Islet precursor cell (in vitro differentiated cells): ENCODE measurements around the gene SLC10A7.
A peak's percentile ranks its signal among the peaks of the same experiment; 100 is the strongest.

Experiments
- DNase-seq: peaks from one replicate; pipeline ENCODE4 v3.0.0-alpha.2; 2018

Gene SLC10A7

DNA sequence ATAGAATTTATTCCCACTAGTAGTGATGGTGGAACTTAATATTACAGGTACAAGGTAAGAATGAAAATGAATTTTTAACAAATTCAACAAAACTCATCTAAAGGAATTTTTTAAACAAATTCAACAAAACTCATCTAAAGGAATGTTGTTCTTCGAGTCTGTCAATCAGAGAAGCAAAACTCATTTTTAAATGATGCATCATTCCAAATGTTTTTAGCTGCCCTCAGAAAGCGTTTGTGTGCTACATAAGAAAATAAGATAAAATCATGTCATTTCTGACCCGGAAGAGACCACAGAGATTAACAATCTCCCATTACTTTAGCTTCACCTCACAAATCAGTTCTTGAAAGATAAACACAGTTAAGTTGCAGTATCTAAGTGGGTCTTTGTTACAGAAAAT is 178.0 kb downstream of the SLC10A7 start:
- DNase-seq = no peak

DNA sequence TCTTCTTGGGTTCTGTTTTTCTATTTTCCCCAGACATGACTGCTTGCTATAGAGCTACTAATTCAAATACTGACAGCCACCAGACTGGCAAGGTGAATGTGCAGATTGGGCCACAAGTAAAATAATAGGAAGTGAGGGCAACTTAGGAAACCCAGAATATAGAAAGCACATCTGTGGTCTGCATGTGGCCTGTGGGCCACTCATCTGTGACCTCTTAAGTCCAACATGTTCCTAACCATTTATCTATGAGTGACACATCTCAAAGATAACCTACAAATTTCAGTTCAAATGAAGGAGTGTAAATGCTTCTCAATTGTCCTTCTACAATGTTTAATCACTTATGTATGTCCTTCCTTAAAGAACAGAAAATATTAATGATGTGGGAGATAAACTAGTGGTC is 178.5 kb downstream of the SLC10A7 start:
- DNase-seq = no peak

DNA sequence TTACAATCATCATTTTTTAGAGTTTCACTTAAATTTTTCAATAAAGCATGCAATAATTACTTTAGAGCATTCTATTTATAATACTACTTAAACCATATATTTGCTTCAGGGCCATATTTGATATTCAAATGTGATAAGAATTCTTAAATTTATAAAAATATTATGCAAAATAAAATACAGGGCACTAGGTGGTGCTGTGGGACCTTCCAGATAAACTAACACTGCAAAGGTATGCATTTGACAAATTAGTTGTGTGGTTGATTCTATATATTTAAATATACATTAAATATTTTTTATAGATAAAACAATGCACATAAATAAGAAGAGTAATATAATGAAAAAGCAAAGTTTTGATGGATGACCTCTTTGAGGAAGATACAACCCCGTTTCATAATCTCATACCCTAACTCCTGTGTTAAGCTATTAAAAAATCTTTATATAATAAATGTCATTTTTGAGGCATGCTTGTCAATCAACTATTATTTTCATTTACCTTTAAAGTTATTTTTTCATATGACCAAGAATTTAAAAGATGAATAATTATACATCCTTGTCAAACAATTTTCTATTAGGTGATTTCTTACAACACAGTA is 179.0 kb downstream of the SLC10A7 start:
- DNase-seq = no peak

DNA sequence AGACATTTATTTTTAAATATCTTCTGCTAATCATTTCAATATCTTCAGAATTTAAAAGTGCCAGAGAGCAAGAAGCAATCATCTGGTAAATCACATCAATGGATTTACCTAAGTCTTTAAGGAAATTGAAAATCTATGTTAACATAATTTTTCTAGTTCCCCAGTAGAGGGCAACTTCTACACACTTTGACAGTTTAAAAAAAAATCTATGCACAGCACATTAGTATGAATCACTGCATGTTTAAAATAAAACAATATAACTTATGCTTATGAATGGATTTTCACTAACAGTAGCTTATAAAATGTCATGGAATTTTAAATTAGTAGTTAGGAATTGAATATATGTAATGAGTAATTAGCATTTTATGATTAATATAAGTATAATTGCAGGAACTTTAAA is 180.9 kb downstream of the SLC10A7 start:
- no peak for DNase-seq

DNA sequence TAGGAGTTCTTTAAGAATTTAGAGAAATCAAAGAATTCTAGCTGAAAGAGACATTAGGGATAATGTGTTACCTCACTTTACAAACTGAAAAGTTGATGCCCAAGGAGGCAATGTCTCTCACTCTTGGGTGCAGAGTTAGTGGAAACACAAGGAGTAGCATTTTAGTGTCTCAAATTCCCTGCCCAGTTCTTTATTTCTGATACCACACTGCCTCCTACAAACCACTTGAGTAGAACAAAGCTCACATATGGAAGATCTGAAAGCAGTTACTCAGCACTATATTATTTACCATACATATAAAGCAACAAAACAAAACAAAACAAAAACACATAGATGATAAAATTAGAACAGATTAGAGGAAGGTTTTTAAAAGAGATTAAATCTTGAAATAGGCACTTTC is 183.2 kb downstream of the SLC10A7 start:
- DNase-seq = no peak

DNA sequence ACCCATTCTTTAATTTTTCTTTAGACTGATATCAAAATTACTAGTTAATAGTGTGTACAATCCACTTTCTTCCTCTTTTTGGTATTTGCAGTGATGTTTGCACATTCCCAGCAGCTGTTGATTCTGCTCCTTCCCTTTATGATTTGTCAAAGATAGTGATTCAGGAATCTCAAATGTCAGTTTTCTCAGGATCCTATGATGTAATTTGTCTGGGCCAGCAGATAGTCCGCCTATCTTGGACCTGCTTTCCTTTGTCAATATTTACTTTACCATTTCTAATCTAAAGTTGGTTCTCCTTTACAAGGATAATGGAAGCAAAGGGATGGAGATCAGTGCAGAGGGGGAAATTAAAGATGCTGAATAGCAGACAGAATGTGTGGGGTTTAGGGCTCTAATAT is 185.3 kb downstream of the SLC10A7 start:
- no peak for DNase-seq

DNA sequence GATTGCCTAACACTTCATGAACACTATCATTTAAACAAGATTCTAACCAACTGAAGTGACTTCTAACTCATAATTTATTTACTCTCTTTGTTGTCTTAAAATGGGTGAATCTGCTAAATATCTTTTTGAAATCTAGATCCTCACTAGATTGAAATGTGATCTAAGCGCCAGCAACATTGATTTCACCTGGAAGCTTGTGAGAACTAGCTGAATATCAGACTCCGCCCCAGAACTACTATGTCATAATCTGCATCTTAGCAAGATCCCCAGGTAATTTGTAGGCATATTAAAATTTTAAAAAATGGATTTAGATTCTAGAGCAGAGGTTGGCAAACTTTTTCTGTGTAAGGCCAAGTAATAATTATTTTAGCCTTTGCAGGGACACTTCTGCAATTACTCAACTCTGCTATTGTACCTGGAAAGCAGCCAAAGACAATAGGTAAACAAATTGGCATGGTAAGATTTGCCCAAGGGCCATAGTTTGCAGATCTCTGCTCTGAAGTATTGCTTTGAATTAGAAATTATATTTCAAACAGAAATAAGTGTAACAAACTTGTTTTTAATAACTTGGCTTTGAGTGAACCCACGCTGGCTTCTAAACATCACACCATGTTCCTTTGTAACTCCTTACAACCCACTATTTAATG is 185.9 kb downstream of the SLC10A7 start:
- no peak for DNase-seq

DNA sequence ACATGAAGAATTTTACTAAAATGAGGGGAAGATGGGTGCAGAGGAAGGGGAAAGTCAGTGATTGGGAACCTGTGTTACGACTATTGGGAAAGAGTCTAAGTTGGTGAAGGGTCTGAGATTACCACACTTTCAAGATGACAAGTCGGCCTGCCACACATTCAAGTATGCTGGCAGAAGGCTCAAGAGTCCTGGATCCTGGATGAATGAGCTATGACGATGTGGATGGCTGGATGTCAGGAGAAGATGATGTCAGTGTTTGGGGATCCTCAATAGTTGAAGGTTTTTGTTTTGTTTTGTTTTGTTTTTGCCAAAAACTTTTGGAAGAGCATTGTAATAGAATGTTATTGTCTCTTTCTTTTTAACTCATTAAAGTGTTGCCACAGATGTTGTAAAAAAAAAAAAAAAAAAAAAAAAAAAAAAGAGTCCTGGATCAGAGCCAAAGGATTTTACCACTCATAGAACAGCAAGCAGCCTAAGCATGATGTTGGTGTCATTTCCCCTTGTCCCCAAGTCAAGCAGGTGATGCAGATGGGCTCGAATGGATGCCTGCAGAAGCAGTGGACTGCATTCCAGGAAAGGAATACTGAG is 186.8 kb downstream of the SLC10A7 start:
- DNase-seq = no peak

DNA sequence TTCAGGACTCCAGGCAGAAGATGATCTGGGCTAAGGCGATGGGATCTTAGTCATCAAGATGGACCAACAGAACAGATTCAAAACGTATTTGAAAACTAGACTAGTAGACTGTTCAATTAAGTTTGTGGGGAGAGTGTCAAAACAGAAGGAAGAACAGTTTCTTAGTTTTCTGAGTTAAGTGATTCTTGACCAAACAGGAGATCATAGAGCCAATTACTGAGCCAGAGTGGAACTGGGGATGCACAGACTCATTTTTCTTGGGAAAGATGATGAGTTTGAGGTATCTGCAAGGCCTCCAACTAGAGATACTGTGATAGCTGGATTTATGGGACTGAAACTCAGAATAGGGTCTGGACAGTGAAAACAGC is 187.9 kb downstream of the SLC10A7 start:
- DNase-seq = no peak

DNA sequence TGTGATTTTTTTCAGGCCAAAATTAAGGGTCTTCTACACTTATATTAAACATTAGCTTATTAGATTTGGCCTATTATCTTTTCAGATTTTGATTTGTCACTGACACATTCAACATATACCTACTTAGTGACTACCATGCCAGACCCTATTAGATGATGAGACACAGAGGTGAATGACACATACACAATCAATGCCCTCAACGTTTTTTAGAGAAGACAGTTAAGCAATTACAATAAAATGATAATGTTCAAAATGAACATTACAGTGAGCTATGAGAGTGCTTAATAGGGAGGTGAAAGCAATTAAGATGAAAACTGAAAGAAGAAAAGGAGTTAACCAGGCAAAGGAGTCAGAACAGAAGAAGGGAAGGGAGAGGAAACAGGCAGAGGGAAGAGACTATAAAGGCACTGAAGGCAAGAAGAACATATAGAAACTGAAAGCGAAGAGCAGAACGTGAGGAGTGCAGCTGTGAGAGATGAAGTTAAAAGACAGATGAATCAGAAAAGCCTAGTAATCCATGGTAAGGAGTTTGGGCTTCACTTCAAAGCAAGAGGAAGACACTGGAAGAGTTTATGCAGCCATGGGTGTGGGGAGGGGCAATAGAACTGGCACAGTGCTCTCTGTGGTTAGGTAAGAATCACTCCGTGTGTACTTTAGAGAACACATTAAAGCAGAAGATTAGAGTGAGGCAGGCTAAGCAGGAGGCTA is 188.4 kb downstream of the SLC10A7 start:
- DNase-seq = peak; percentile 61

DNA sequence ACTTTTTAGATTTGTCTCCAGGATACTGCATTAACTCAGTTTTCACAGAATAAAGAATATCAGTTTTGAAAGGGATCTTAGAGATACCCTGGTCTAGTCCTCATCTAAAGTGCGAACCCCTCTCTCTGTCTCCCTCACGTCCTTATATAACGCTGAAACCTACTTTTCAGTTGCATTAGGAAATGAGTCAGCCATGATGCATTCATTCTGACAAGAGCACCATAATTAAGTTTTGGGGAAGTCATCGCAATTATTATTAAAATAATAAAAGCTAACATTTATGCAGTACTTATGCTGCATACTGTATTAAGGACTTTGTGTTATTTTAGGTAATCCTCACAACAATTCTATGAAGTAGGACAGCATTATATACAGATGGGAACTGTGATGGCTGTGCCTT is 191.3 kb downstream of the SLC10A7 start:
- DNase-seq = no peak

DNA sequence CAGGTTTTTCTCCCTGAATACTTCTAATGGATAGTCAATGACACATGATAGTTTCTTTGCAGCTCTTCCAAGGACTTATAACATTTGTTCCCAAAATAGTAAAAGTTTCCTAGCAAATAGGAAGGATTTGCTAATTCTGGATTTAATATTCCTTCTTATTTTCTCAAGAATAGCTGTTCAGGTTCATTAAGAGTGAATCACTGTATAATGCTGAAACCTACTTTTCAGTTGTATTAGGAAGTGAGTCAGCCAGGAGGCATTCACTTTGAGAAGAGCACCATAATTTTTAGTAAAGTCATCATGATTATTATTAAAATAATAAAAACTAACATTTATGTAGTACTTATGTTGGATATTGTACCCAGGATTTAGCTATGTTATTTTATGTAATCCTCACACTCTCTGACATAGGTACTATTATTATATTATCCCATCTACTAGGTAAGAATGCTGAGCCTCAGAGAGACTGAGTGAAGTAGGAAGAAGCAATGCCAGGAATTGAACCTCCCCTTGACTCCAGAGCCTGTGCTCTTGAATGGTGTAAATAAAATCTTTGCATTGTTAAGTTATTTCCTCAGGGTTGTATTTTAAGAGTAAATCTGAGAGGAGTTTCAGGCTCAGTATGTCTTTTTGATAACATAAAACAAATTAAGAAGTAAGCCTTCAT is 192.6 kb downstream of the SLC10A7 start:
- no peak for DNase-seq

DNA sequence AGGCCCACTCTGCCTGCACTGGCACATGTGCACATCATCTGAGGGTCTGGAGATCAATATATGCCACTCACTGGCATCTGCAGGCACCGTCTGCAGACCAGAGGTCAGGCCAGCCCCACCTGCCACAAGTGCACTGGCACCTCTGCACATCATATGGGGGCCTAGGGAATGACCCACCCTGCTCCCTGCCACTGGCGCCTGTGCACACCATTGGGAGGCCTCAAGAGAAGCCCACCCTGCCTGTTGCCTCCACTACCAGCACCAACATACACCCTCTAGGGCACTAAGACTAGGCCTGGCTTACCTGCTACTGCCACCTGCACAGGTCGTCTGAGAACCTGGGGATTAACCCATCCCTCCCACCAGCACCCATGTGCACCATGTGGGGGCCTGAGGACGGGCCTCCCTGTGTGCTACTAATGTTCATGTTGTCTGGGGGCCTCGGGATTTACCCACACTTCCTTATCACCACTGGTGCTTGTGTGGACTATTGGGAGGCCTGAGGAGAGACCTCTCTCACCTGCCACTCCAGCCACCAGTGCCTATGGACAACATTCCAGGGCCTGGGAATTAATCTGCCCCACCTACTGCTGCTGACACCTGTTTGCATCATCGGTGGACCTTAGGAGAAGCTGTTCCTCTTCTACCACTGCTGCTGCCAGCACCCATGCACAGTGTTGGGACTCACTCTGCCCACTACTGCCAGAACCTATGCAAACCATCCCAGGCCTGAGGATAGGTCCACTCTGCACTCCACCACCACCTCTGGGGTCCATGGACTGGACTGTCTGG is 193.7 kb downstream of the SLC10A7 start:
- DNase-seq = no peak

DNA sequence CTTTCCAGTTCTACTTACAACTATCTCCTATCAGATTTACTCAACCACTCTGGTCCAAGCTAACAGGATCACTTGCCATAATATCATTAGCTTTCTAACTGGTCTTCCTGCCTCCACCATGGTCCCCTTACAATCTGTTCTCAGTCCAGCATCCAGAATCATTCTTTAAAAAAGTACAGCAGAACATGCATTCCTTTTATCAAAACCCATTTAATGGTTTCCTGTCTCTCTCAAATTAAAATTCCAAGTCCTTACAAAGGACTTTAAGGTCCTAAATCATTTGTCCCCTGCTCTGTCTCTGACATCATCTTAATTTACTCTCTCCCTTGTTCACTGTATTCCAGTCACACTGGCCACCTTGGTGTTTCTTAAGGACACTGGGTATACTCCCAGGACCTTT is 202.8 kb downstream of the SLC10A7 start:
- no peak for DNase-seq

DNA sequence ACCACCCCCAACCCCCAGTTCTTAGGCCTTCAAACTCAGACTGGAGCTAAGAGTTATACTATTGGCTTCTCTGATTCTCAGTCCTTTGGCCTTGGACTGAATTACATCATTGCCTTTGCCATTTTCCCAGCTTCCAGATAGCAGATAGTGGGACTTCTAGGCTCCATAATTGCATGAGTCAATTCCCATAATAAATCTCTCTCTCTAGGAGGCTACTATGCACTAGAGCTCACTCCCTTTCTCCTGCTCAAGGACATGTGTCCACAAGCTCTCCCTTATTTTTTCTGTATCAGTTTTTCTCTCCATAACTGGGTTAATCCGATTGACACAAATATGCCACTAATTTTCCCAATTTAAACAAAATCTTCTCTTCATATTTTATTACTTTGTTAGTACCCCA is 204.0 kb downstream of the SLC10A7 start:
- no peak for DNase-seq

DNA sequence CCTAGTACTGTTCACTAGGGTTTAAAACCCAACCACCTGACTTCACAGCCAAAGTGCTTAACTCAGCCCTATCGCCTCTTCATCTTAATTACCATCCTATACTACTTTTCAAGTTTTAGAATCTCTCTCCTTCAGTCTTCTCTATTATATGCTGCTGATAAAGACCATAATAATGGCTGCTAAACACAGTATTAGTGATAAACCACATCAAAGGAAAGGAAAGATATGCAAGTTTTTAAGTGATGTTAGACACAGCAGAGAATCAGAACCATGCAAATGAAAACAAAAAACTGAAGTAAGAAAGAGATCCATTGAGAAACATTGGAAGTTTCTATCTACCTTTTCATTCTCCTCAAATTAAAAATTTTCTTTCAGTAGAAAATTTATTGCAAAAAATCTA is 206.6 kb downstream of the SLC10A7 start:
- DNase-seq = no peak

DNA sequence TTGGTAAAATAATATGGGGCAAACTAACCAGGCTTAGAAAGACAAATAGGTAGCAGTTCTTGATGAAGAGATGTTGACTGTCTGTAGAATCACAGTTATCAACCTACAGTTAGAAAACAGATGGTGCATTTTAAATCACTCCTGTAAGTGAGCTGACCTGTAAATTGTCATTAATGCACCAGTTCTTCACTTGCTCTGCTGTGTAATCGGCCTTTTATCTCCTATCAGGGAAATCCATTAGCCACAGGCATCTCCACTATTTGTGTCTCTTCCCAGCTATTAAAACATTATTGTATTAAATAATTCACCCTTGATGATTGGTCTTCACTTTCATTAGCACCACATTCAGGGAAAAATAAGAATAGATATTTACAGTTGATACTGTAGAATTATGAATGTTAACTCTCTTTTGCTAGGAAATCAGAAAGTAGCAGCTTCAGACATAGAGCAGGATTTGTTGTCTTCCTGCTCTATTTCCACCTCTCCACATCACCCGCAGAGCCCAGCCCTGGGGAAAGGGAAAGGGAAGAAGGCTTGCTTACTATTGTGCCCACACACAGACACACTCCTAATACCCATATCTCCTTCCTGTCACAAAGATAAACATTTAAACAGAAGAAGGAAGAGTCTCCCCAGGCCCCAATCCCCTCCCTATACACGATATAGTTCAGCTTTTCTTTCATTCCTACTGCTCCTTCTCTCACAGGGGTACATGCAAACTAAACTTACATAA is 210.3 kb downstream of the SLC10A7 start:
- no peak for DNase-seq

DNA sequence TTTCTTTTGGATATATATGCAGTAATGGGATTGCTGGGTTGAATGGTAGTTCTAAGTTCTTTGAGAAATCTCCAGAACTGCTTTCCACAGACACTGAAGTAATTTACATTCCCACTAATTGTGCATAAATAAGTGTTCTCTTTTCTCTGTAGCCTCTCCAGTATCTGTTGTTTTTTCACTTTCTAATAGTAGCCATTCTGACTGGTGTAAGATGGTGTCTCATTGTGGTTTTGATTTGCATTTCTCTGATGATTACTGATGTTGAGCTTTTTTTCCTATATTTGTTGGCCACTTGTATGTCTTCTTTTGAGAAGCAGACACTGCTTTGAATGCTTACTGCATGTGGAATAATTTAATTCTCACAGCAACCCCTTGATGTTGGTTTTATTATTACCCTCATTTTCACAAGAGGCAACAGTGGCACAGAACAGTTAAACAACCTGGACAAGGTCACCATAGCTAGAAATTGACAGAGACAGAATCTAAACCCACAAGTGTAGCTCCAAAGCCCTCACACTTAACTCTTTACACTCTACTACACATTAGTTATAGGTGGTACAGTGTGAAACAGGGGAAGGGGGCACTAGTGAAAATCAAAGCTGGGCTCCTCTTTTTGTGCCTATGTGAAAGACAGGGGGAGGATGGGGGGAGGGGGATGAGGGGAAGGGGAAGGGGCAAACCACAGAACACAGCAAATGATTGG is 211.3 kb downstream of the SLC10A7 start:
- DNase-seq = no peak

DNA sequence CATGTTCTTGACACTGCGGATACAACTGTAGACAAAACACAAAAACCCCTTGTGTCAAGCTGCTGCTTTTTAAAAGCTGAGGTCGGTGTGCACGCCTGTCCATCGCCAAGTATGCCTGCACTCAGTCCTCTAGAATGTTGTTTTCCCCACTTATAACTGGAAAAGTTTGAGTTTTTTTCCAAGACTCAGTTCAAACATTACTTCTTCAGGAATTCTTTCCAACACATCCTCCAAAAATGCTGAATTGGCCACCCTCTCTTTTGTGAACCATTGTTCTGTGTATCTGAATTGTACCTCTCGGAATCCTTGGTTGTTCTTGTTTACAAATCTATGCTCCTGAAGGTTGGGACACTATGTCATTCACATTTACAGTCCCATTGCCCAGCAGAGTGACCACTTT is 212.8 kb downstream of the SLC10A7 start:
- no peak for DNase-seq

DNA sequence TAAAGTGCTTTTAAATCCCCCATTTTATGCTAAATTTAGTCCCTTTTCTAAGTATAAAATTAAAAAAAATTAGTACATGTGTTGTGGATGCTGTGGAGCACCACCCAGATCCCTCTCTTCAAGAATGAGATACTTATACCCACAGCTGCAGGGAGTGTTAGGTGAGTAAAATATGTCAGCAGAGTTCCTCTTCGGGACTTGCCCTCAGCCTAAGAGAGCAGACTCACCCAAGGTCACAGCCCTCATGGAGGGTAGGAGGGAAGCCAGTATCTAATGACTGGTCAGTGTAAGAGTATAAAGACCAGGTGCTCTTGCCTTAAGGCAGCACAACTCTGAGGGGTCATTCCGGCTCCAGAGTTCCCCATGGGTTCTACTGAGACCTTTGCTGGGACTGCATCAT is 218.9 kb downstream of the SLC10A7 start:
- no peak for DNase-seq

DNA sequence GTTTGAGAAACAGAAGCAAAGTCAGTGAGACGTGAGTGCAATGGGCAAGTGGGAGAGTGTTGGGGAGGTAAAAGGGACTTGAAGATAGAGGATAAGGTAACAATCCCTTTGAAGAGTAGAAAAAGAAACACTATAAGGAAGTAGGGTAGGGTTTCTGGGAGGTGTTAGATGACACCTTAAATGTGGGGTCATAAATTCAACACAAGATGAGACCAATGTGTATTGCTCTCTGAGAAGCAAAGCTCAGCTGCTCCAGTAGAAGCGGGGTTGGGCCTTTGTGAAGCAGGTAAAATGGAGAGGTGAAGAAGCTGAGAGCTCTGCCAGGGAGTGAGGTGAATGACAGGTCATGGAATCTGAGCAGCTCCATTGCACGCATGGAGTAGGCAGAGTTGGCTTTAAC is 222.1 kb downstream of the SLC10A7 start:
- DNase-seq = no peak

DNA sequence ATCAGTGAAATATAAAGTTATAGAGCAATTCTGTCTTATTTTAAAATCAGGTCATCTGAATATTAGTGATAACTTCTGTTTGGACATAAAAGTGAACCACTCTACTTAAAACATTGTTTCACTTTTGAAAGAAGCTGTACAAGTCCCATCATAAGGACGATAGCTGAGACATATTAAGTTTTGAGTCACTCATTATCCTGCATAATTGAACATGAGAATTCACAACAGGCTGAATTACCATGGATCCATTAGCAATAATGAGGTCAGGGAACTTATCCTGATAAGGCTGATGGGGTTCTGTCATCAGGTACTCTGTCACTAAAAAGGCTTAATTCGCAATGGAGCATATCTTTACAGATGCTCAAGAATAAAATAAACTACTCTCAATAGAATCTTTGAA is 227.0 kb downstream of the SLC10A7 start:
- no peak for DNase-seq
